ENCODE results near the gene TOLLIP.
"Not testable (repeated sequence)": the region's sequence is repeated elsewhere in the genome, so short reads cannot be mapped to it uniquely, and the experiment has no call there.

TOLLIP gene

GRCh38 chr11:1269957-1270356 is 39.5 kb downstream of the TOLLIP start:
- Histone ChIP-seq H2BK120ac (ENCODE audit: low read depth, low read length) (no peak overlapping the region), H4K91ac (ENCODE audit: low read depth, low read length, poor library complexity) (no peak overlapping the region), H3K36me3 (replicated peaks in 1 of 2; ENCODE audit: control insufficient read depth in 2 of 2, insufficient read depth in 2 of 2, low read length in 2 of 2) (peaks cover 0 to 8% of the 10 kb centered on the region in 2 donors), H3K4me2 (ENCODE audit: insufficient read depth, low read length, poor library complexity, severe bottlenecking) (no peak overlapping the region), H2BK15ac (ENCODE audit: low read length) (no peak overlapping the region), H4K8ac (ENCODE audit: low read depth, low read length) (no peak overlapping the region), H3K18ac (ENCODE audit: low read length) (no peak overlapping the region), H2BK5ac (ENCODE audit: low read length) (no peak overlapping the region), H3K9me3 (replicated peaks in 1 of 2; ENCODE audit: control insufficient read depth in 2 of 2, insufficient read depth in 1 of 2, low read depth in 1 of 2, low read length in 2 of 2) (peaks cover 0 to 7% of the 10 kb centered on the region in 2 donors), H2AFZ (ENCODE audit: low read length) (no peak overlapping the region), H2BK12ac (ENCODE audit: low read length) (no peak overlapping the region), H3K4ac (ENCODE audit: low read length) (no peak overlapping the region), H3K27me3 (ENCODE audit: control insufficient read depth in 3 of 3, insufficient read depth in 3 of 3, low read depth in 1 of 3, low read length in 3 of 3) (no peaks in the 10 kb centered on the region), H2AK5ac (ENCODE audit: low read depth, low read length) (no peak overlapping the region), H3K4me1 (ENCODE audit: control insufficient read depth in 2 of 2, insufficient read depth in 1 of 2, low read depth in 1 of 2, low read length in 2 of 2) (peaks cover 0 to 5% of the 10 kb centered on the region in 2 donors), H3K79me1 (ENCODE audit: low read depth, low read length) (peaks cover 3% of the 10 kb centered on the region), H3K23ac (ENCODE audit: low read depth, low read length, poor library complexity) (no peak overlapping the region), H3K9ac (ENCODE audit: low read depth, low read length, poor library complexity) (no peak overlapping the region), H3K27ac (replicated peaks; ENCODE audit: low read length) (no peak overlapping the region), H3K4me3 (ENCODE audit: low read length in 2 of 2) (no peak overlapping the region), H3K14ac (ENCODE audit: low read length) (no peak overlapping the region)
- WGBS, 2 donors (ENCODE audit: extremely low coverage in 2 of 2, insufficient read length in 2 of 2, insufficient replicate concordance in 1 of 2) = no CpG with 5 or more reads among the region's 5 CpGs
- DNase-seq (ENCODE audit: low spot score) = no peak

GRCh38 chr11:1267441-1268100 is 41.9 kb downstream of the TOLLIP start:
- no CpG with 5 or more reads among the region's 9 CpGs for WGBS, 2 donors (ENCODE audit: extremely low coverage in 2 of 2, insufficient read length in 2 of 2, insufficient replicate concordance in 1 of 2)
- no peaks in the 10 kb centered on the region for H3K27me3 ChIP-seq (ENCODE audit: control insufficient read depth in 3 of 3, insufficient read depth in 3 of 3, low read depth in 1 of 3, low read length in 3 of 3)

GRCh38 chr11:1266976-1267375 is 42.5 kb downstream of the TOLLIP start:
- not testable (repeated sequence) for H2BK15ac ChIP-seq (ENCODE audit: low read length); H3K27me3 ChIP-seq (ENCODE audit: control insufficient read depth in 3 of 3, insufficient read depth in 3 of 3, low read depth in 1 of 3, low read length in 3 of 3); H3K4ac ChIP-seq (ENCODE audit: low read length); H3K36me3 ChIP-seq (replicated peaks in 1 of 2; ENCODE audit: control insufficient read depth in 2 of 2, insufficient read depth in 2 of 2, low read length in 2 of 2); H3K4me3 ChIP-seq (ENCODE audit: low read length in 2 of 2); H2AK5ac ChIP-seq (ENCODE audit: low read depth, low read length); H3K23ac ChIP-seq (ENCODE audit: low read depth, low read length, poor library complexity); H2AFZ ChIP-seq (ENCODE audit: low read length); H2BK5ac ChIP-seq (ENCODE audit: low read length); H3K9ac ChIP-seq (ENCODE audit: low read depth, low read length, poor library complexity); H4K91ac ChIP-seq (ENCODE audit: low read depth, low read length, poor library complexity); H3K14ac ChIP-seq (ENCODE audit: low read length); H2BK120ac ChIP-seq (ENCODE audit: low read depth, low read length); H3K79me1 ChIP-seq (ENCODE audit: low read depth, low read length); DNase-seq (ENCODE audit: low spot score); H2BK12ac ChIP-seq (ENCODE audit: low read length); H4K8ac ChIP-seq (ENCODE audit: low read depth, low read length); H3K18ac ChIP-seq (ENCODE audit: low read length); H3K4me2 ChIP-seq (ENCODE audit: insufficient read depth, low read length, poor library complexity, severe bottlenecking); H3K9me3 ChIP-seq (replicated peaks in 1 of 2; ENCODE audit: control insufficient read depth in 2 of 2, insufficient read depth in 1 of 2, low read depth in 1 of 2, low read length in 2 of 2); H3K27ac ChIP-seq (replicated peaks; ENCODE audit: low read length)
- peaks cover 8 to 11% of the 10 kb centered on the region in 2 donors for H3K4me1 ChIP-seq (ENCODE audit: control insufficient read depth in 2 of 2, insufficient read depth in 1 of 2, low read depth in 1 of 2, low read length in 2 of 2)
- WGBS, 2 donors (ENCODE audit: extremely low coverage in 2 of 2, insufficient read length in 2 of 2, insufficient replicate concordance in 1 of 2) = no CpG with 5 or more reads among the region's 2 CpGs

More at GRCh38 chr11:1267441-1268100, 41.9 kb downstream of the TOLLIP start:
- Histone ChIP-seq H3K27ac (replicated peaks; ENCODE audit: low read length) (no peak overlapping the region), H3K36me3 (replicated peaks in 1 of 2; ENCODE audit: control insufficient read depth in 2 of 2, insufficient read depth in 2 of 2, low read length in 2 of 2) (no peaks in the 10 kb centered on the region), H2AK5ac (ENCODE audit: low read depth, low read length) (no peak overlapping the region), H3K9ac (ENCODE audit: low read depth, low read length, poor library complexity) (no peak overlapping the region), H3K4me3 (ENCODE audit: low read length in 2 of 2) (no peak overlapping the region), H4K91ac (ENCODE audit: low read depth, low read length, poor library complexity) (no peak overlapping the region), H4K8ac (ENCODE audit: low read depth, low read length) (no peak overlapping the region), H2BK15ac (ENCODE audit: low read length) (no peak overlapping the region), H3K18ac (ENCODE audit: low read length) (no peak overlapping the region), H3K4ac (ENCODE audit: low read length) (no peak overlapping the region), H3K79me1 (ENCODE audit: low read depth, low read length) (no peaks in the 10 kb centered on the region), H3K4me2 (ENCODE audit: insufficient read depth, low read length, poor library complexity, severe bottlenecking) (no peak overlapping the region), H2BK12ac (ENCODE audit: low read length) (no peak overlapping the region), H2BK5ac (ENCODE audit: low read length) (no peak overlapping the region), H2BK120ac (ENCODE audit: low read depth, low read length) (no peak overlapping the region), H3K4me1 (ENCODE audit: control insufficient read depth in 2 of 2, insufficient read depth in 1 of 2, low read depth in 1 of 2, low read length in 2 of 2) (peaks cover 5 to 6% of the 10 kb centered on the region in 2 donors), H3K23ac (ENCODE audit: low read depth, low read length, poor library complexity) (no peak overlapping the region), H3K9me3 (replicated peaks in 1 of 2; ENCODE audit: control insufficient read depth in 2 of 2, insufficient read depth in 1 of 2, low read depth in 1 of 2, low read length in 2 of 2) (peaks cover 0 to 7% of the 10 kb centered on the region in 2 donors), H3K14ac (ENCODE audit: low read length) (no peak overlapping the region), H2AFZ (ENCODE audit: low read length) (no peak overlapping the region)
- DNase-seq (ENCODE audit: low spot score) = no peak

GRCh38 chr11:1265480-1265879 is 44.0 kb downstream of the TOLLIP start:
- H3K4me3 ChIP-seq (ENCODE audit: low read length in 2 of 2); H3K79me1 ChIP-seq (ENCODE audit: low read depth, low read length); H3K4me2 ChIP-seq (ENCODE audit: insufficient read depth, low read length, poor library complexity, severe bottlenecking); H3K27ac ChIP-seq (replicated peaks; ENCODE audit: low read length); H3K23ac ChIP-seq (ENCODE audit: low read depth, low read length, poor library complexity); DNase-seq (ENCODE audit: low spot score); H2AFZ ChIP-seq (ENCODE audit: low read length); H3K9me3 ChIP-seq (replicated peaks in 1 of 2; ENCODE audit: control insufficient read depth in 2 of 2, insufficient read depth in 1 of 2, low read depth in 1 of 2, low read length in 2 of 2); H2BK12ac ChIP-seq (ENCODE audit: low read length); H2BK5ac ChIP-seq (ENCODE audit: low read length); H3K27me3 ChIP-seq (ENCODE audit: control insufficient read depth in 3 of 3, insufficient read depth in 3 of 3, low read depth in 1 of 3, low read length in 3 of 3); H3K36me3 ChIP-seq (replicated peaks in 1 of 2; ENCODE audit: control insufficient read depth in 2 of 2, insufficient read depth in 2 of 2, low read length in 2 of 2); H3K14ac ChIP-seq (ENCODE audit: low read length); H2BK120ac ChIP-seq (ENCODE audit: low read depth, low read length); H3K9ac ChIP-seq (ENCODE audit: low read depth, low read length, poor library complexity); H2BK15ac ChIP-seq (ENCODE audit: low read length); H4K91ac ChIP-seq (ENCODE audit: low read depth, low read length, poor library complexity); H4K8ac ChIP-seq (ENCODE audit: low read depth, low read length); H2AK5ac ChIP-seq (ENCODE audit: low read depth, low read length); H3K4ac ChIP-seq (ENCODE audit: low read length); H3K18ac ChIP-seq (ENCODE audit: low read length): not testable (repeated sequence)
- no CpG with 5 or more reads among the region's 4 CpGs for WGBS, 2 donors (ENCODE audit: extremely low coverage in 2 of 2, insufficient read length in 2 of 2, insufficient replicate concordance in 1 of 2)
- peaks cover 6 to 13% of the 10 kb centered on the region in 2 donors for H3K4me1 ChIP-seq (ENCODE audit: control insufficient read depth in 2 of 2, insufficient read depth in 1 of 2, low read depth in 1 of 2, low read length in 2 of 2)
